Measurements from ENCODE around the gene MAP3K3.

GRCh38 chr17:63689479-63689878 lies 67.3 kb downstream of the MAP3K3 start:
- TF ChIP-seq EZH2 (IDR thresholded peaks at IDR 0.05; ENCODE audit: low read depth, unreplicated experiment) (no peak), CTCF (conservative IDR thresholded peaks at IDR 0.05; ENCODE audit: low read depth in 2 of 2) (no peak)
